Measurements from ENCODE around the gene RAB4A. TPM values are rescaled to one million over a fixed set of nuclear protein-coding genes. Genes with fewer than 3 reads are reported as not detected.

RAB4A gene
- total and polyA plus RNA-seq, 2 of the 13 experiments (the other 11 are each of a cell fraction or from before 2014, with no cell fraction given), result 56.0 to 80.1 TPM

GRCh38 chr1:229271448-229272159 lies 693 bp downstream of the RAB4A start:
- H2AFZ ChIP-seq (ENCODE audit: low read length), result no peak overlapping the region
- ChIA-PET POLR2A (interaction anchor here (0.6 to 2.7 kb wide), 8 partner anchors 13 to 287 kb away, joined by 3 to 21 read pairs (median 4); partner anchors contain the start of genes ABCB10, CCSAP and NUP133), CTCF (ENCODE audit: low intra/inter-chr PET ratio, low total read pairs) (no interaction called here)
- peaks cover 54% of the 10 kb centered on the region for H3K4me1 ChIP-seq (ENCODE audit: insufficient read depth, low read length)
- H3K79me2 ChIP-seq (ENCODE audit: insufficient read depth, low read length), result peaks cover 59% of the 10 kb centered on the region
- peaks cover 9% of the 10 kb centered on the region for H3K9me3 ChIP-seq (ENCODE audit: low read length)
- intact Hi-C loops (cut with micrococcal nuclease; ENCODE audit: unreplicated experiment) (loop anchor here (2.0 kb wide), 1 partner anchor 71 kb away; the partner anchor contains the start of gene CCSAP), in situ Hi-C loops (cut with HindIII; ENCODE audit: extremely low pct_ligation_motif_present, low pct_unique_long_range_greater_than_20kb) (no loop called here)
- WGBS (ENCODE audit: low lambda C conversion rate), result 1% methylated on average over 14 of the region's 32 CpGs
- H3K4me3 ChIP-seq (replicated peaks in 1 of 3; ENCODE audit: insufficient read depth in 1 of 3, low read depth in 2 of 3, low read length in 3 of 3), result peak overlapping the region; percentile 76 to 86 (median 81)
- peak overlapping the region; percentile 98 for H3K4me2 ChIP-seq (ENCODE audit: low read depth, low read length)
- ATAC-seq (peak; percentile 6), DNase-seq (ENCODE audit: low spot score) (peak; percentile 28), FAIRE-seq (peak; percentile 64)
- H3K36me3 ChIP-seq (replicated peaks in 1 of 2; ENCODE audit: control insufficient read depth in 1 of 2, insufficient read depth in 2 of 2, low read length in 2 of 2), result 0 out of 5 replicates have a peak, but pooled peaks cover 0 to 6% of the 10 kb centered on the region in 2 experiments
- H3K27ac ChIP-seq (ENCODE audit: extremely low read length, insufficient read depth, low read length), result peak overlapping the region; percentile 100
- BruUV-seq (replicated peaks), result no TSS peak
- peaks cover 0 to 3% of the 10 kb centered on the region in 2 experiments; a peak in 1 of 5 replicates for H3K27me3 ChIP-seq (ENCODE audit: control insufficient read depth in 1 of 2, insufficient read depth in 2 of 2, low read length in 2 of 2)
- peak overlapping the region; percentile 95 for H3K9ac ChIP-seq (ENCODE audit: insufficient read depth, low read depth, low read length)
- peaks cover 15% of the 10 kb centered on the region for H4K20me1 ChIP-seq (ENCODE audit: insufficient read depth, low read length)
- TF ChIP-seq KMT2A (CRISPR knock-in tag; IDR thresholded peaks at IDR 0.05) (no peak), ZFP37 (CRISPR knock-in tag; IDR thresholded peaks at IDR 0.05; ENCODE audit: borderline replicate concordance) (no peak), ZNF703 (CRISPR knock-in tag; IDR thresholded peaks at IDR 0.05; ENCODE audit: borderline replicate concordance) (no peak), PAWR (CRISPR knock-in tag; IDR thresholded peaks at IDR 0.05; ENCODE audit: borderline replicate concordance) (no peak), PRMT3 (CRISPR knock-in tag; IDR thresholded peaks at IDR 0.05; ENCODE audit: borderline replicate concordance, low read depth) (peak; percentile 74; the same call in 1 of the 2 replicates), NBN (conservative IDR thresholded peaks at IDR 0.05) (no peak), HMGXB4 (CRISPR knock-in tag; IDR thresholded peaks at IDR 0.05; ENCODE audit: borderline replicate concordance in 1 of 2, low read depth in 1 of 2) (peak in 1 of 2 experiments; percentile 27; a peak in 1 of 4 replicates), DNMT1 (CRISPR knock-in tag; IDR thresholded peaks at IDR 0.05) (no peak), HINFP (CRISPR knock-in tag; IDR thresholded peaks at IDR 0.05; ENCODE audit: low read depth) (no peak), ZSCAN12 (CRISPR knock-in tag; IDR thresholded peaks at IDR 0.05) (no peak), ZBTB39 (CRISPR knock-in tag; IDR thresholded peaks at IDR 0.05) (no peak)

All from HepG2 (cell line).